Thymus (tissue), 11 donors: Measurements from ENCODE around the gene ATXN10. TPM values are rescaled to one million over a fixed set of nuclear protein-coding genes. Genes with fewer than 3 reads are reported as not detected.
"Not testable (repeated sequence)": the region's sequence is repeated elsewhere in the genome, so short reads cannot be mapped to it uniquely, and the experiment has no call there.

Experiments
- DNase-seq, 9 donors: peaks; one replicate each; pipeline ENCODE4 v3.0.0-alpha.2; 2013; ENCODE audit warnings: low spot score in 9 of 9, low read depth in 6 of 9, missing footprints in 1 of 9
- H3K27ac ChIP-seq, 2 donors: one replicate each; pipeline ENCODE4 v1.5.1; 2013; ENCODE audit warnings: control low read depth in 1 of 2, low read depth in 1 of 2, low read length in 1 of 2, mild to moderate bottlenecking in 1 of 2, moderate library complexity in 1 of 2
- H3K27me3 ChIP-seq, 2 donors: one replicate each; pipeline ENCODE4 v1.5.1; 2013; ENCODE audit warnings: low read length in 1 of 2; ENCODE audit not compliant: control insufficient read depth in 2 of 2, insufficient read depth in 1 of 2
- H3K36me3 ChIP-seq, 2 donors: one replicate each; pipeline ENCODE4 v1.5.1; 2013; ENCODE audit warnings: low read length in 1 of 2, mild to moderate bottlenecking in 1 of 2, moderate library complexity in 1 of 2; ENCODE audit not compliant: control insufficient read depth in 2 of 2, insufficient read depth in 2 of 2
- H3K4me1 ChIP-seq, 2 donors: one replicate each; pipeline ENCODE4 v1.5.1; 2013; ENCODE audit warnings: low read length in 2 of 2; ENCODE audit not compliant: control insufficient read depth in 2 of 2, insufficient read depth in 2 of 2
- H3K4me3 ChIP-seq, 2 donors: one replicate each; pipeline ENCODE4 v1.5.1; 2013; ENCODE audit warnings: low read length in 2 of 2, control low read depth in 1 of 2, mild to moderate bottlenecking in 1 of 2
- H3K9me3 ChIP-seq, 2 donors: one replicate each; pipeline ENCODE4 v1.5.1; 2013; ENCODE audit warnings: low read length in 1 of 2, mild to moderate bottlenecking in 1 of 2; ENCODE audit not compliant: control insufficient read depth in 2 of 2, insufficient read depth in 1 of 2
- WGBS: extraction: QIAGEN DNeasy Blood & Tissue Kit; methylation state at CpG from one replicate; pipeline ENCODE4 v1.1.7; 2013; 5-methylcytosine and 5-hydroxymethylcytosine counted together
- polyA plus RNA-seq: library from polyadenylated mRNA; stranded (reverse); fragments of 200-250 nt; gene quantifications from one replicate; pipeline ENCODE4 v1.2.3, GENCODE V29; 2013
- total RNA-seq: library from RNA; stranded (reverse); fragments of 120-200 nt; gene quantifications from one replicate; pipeline ENCODE4 v1.2.4, GENCODE V29; 2013
- donor health status: healthy.

The ATXN10 gene
- total and polyA plus RNA-seq, 2 donors, result 86.7 to 111 TPM

- WGBS, result 76% methylated on average over 24 of the region's 24 CpGs
- H3K27me3 ChIP-seq, result peaks cover 7 to 29% of the 10 kb centered on the region in 2 donors
These were observed 23.1 kb upstream of the ATXN10 start for GRCh38 chr22:45648301-45649117.

GRCh38 chr22:45649809-45650208 is 21.8 kb upstream of the ATXN10 start:
- no peak for DNase-seq
- Histone ChIP-seq H3K4me3 (no peak overlapping the region), H3K27ac (no peak overlapping the region), H3K9me3 (no peaks in the 10 kb centered on the region), H3K27me3 (peaks cover 7 to 25% of the 10 kb centered on the region in 2 donors), H3K36me3 (no peaks in the 10 kb centered on the region), H3K4me1 (peaks cover 0 to 9% of the 10 kb centered on the region in 2 donors)
- 96% methylated on average over 6 of the region's 6 CpGs for WGBS

More at GRCh38 chr22:45648301-45649117, 23.1 kb upstream of the ATXN10 start:
- no peak overlapping the region for H3K4me3 ChIP-seq
- H3K27ac ChIP-seq, result no peak overlapping the region
- DNase-seq, result no peak
- no peaks in the 10 kb centered on the region for H3K9me3 ChIP-seq
- no peaks in the 10 kb centered on the region for H3K36me3 ChIP-seq
- H3K4me1 ChIP-seq, result peaks cover 0 to 9% of the 10 kb centered on the region in 2 donors

GRCh38 chr22:45650721-45651120 is 20.9 kb upstream of the ATXN10 start:
- no peak for DNase-seq
- H3K27ac ChIP-seq, result no peak overlapping the region
- no peak overlapping the region for H3K4me3 ChIP-seq
- no peaks in the 10 kb centered on the region for H3K9me3 ChIP-seq
- no peaks in the 10 kb centered on the region for H3K36me3 ChIP-seq
- WGBS, result 98% methylated on average over 12 of the region's 12 CpGs
- peaks cover 3 to 18% of the 10 kb centered on the region in 2 donors for H3K27me3 ChIP-seq
- H3K4me1 ChIP-seq, result peaks cover 0 to 3% of the 10 kb centered on the region in 2 donors

GRCh38 chr22:45651931-45652528 is 19.6 kb upstream of the ATXN10 start:
- Histone ChIP-seq H3K27ac (no peak overlapping the region), H3K9me3 (no peaks in the 10 kb centered on the region), H3K4me1 (no peaks in the 10 kb centered on the region), H3K4me3 (no peak overlapping the region), H3K27me3 (peaks cover 0 to 10% of the 10 kb centered on the region in 2 donors), H3K36me3 (no peaks in the 10 kb centered on the region)
- 93% methylated on average over 11 of the region's 11 CpGs for WGBS
- DNase-seq, result no peak

- WGBS, result 97% methylated on average over 2 of the region's 2 CpGs
- Histone ChIP-seq H3K36me3 (no peaks in the 10 kb centered on the region), H3K4me3 (no peak overlapping the region), H3K27me3 (peaks cover 0 to 3% of the 10 kb centered on the region in 2 donors), H3K4me1 (no peaks in the 10 kb centered on the region), H3K27ac (no peak overlapping the region), H3K9me3 (no peaks in the 10 kb centered on the region)
- no peak for DNase-seq
These were observed 15.1 kb upstream of the ATXN10 start for GRCh38 chr22:45656577-45656976.

- Histone ChIP-seq H3K4me1 (no peaks in the 10 kb centered on the region), H3K9me3 (no peaks in the 10 kb centered on the region), H3K4me3 (no peak overlapping the region), H3K27ac (no peak overlapping the region), H3K27me3 (no peaks in the 10 kb centered on the region), H3K36me3 (no peaks in the 10 kb centered on the region)
- 72% methylated on average over 4 of the region's 4 CpGs for WGBS
- DNase-seq, result no peak
These were observed 13.9 kb upstream of the ATXN10 start for GRCh38 chr22:45657701-45658100.

- no peaks in the 10 kb centered on the region for H3K36me3 ChIP-seq
- H3K27ac ChIP-seq, result no peak overlapping the region
- no peaks in the 10 kb centered on the region for H3K9me3 ChIP-seq
- H3K4me1 ChIP-seq, result no peaks in the 10 kb centered on the region
- WGBS, result 31% methylated on average over 1 of the region's 1 CpG
- no peaks in the 10 kb centered on the region for H3K27me3 ChIP-seq
- DNase-seq, result no peak
- no peak overlapping the region for H3K4me3 ChIP-seq
These were observed 7.4 kb upstream of the ATXN10 start for GRCh38 chr22:45664136-45664646.

- Histone ChIP-seq H3K36me3 (no peaks in the 10 kb centered on the region), H3K27me3 (no peaks in the 10 kb centered on the region), H3K27ac (no peak overlapping the region), H3K9me3 (no peaks in the 10 kb centered on the region), H3K4me1 (peaks cover 6% of the 10 kb centered on the region in 2 donors), H3K4me3 (no peak overlapping the region)
- 91% methylated on average over 5 of the region's 5 CpGs for WGBS
- no peak for DNase-seq
These were observed 4.1 kb upstream of the ATXN10 start for GRCh38 chr22:45667486-45667885.

GRCh38 chr22:45670363-45670762 is 1.3 kb upstream of the ATXN10 start:
- WGBS, result 96% methylated on average over 2 of the region's 2 CpGs

More at GRCh38 chr22:45670363-45670762, 1.3 kb upstream of the ATXN10 start:
- H3K4me3 ChIP-seq, DNase-seq, H3K27ac ChIP-seq, H3K9me3 ChIP-seq, H3K36me3 ChIP-seq, H3K27me3 ChIP-seq: not testable (repeated sequence)
- H3K4me1 ChIP-seq, result peaks cover 13 to 15% of the 10 kb centered on the region in 2 donors
